IMR-90 (cell line): ENCODE data around the gene DCAF15. TPM values are rescaled to one million over a fixed set of nuclear protein-coding genes. Genes with fewer than 3 reads are reported as not detected.

Source experiments
- ATAC-seq: fragments of 200-7000 bp; cut with Tn5 transposase; 2 replicates; pipeline ENCODE4 v1.9.1; 2020; ENCODE audit warnings: low read depth, mild to moderate bottlenecking, moderate library complexity
- BruUV-seq: library from RNA; stranded (reverse); fragments of 400-500 nt; replicated peaks from 2 replicates; lab custom pipeline; 2021; lab: Mats Ljungman, UMichigan
- CTCF ChIA-PET: fragments of 300-600 bp; formaldehyde crosslinking; extraction: SDS; loops from one replicate; lab custom pipeline; 2021; ENCODE audit warnings: antibody characterized with exemption; lab: Yijun Ruan, JAX
- POLR2A ChIA-PET: fragments of 300-600 bp; sonication (Branson Sonifier 250); formaldehyde crosslinking; loops from one replicate; lab custom pipeline; 2022; ENCODE audit warnings: antibody characterized with exemption; ENCODE audit not compliant: unreplicated experiment; lab: Charles Lee
- DNase-seq: peaks from one replicate; pipeline ENCODE4 v3.0.0; 2013
- H2AFZ ChIP-seq: replicated peaks from 2 replicates; pipeline ENCODE3; 2013; ENCODE audit warnings: low read length, mild to moderate bottlenecking; ENCODE audit not compliant: poor library complexity
- H2AK5ac ChIP-seq: 2 replicates; pipeline ENCODE4 v1.6.1; 2013; ENCODE audit warnings: low read depth, low read length, inconsistent platforms
- H2AK9ac ChIP-seq: replicated peaks from 2 replicates; pipeline ENCODE3; 2013; ENCODE audit warnings: mild to moderate bottlenecking, low read depth, low read length, moderate library complexity; ENCODE audit not compliant: poor library complexity
- H2BK120ac ChIP-seq: 2 replicates; pipeline ENCODE4 v1.6.1; 2013; ENCODE audit warnings: low read depth, low read length, inconsistent platforms
- H2BK15ac ChIP-seq: 3 replicates; pipeline ENCODE4 v1.6.1; 2013; ENCODE audit warnings: low read depth, low read length, inconsistent platforms
- H2BK20ac ChIP-seq: 2 replicates; pipeline ENCODE4 v1.6.1; 2013; ENCODE audit warnings: low read depth, mild to moderate bottlenecking, inconsistent platforms, low read length, moderate library complexity
- H2BK5ac ChIP-seq: 2 replicates; pipeline ENCODE4 v1.6.1; 2013; ENCODE audit warnings: mild to moderate bottlenecking, low read depth, low read length, inconsistent platforms; ENCODE audit not compliant: poor library complexity, severe bottlenecking
- H3K14ac ChIP-seq: replicated peaks from 2 replicates; pipeline ENCODE4 v1.6.1; 2013; ENCODE audit warnings: low read depth, low read length, inconsistent platforms
- H3K18ac ChIP-seq: 2 replicates; pipeline ENCODE4 v1.6.1; 2013; ENCODE audit warnings: low read depth, low read length, control low read depth
- H3K23ac ChIP-seq: 2 replicates; pipeline ENCODE4 v1.6.1; 2013; ENCODE audit warnings: low read depth, low read length, inconsistent platforms
- H3K27ac ChIP-seq: 2 replicates; pipeline ENCODE4 v1.5.1; 2013; ENCODE audit warnings: mild to moderate bottlenecking, control low read depth, low read length; ENCODE audit not compliant: insufficient read depth
- H3K27me3 ChIP-seq: 2 replicates; pipeline ENCODE4 v1.6.1; 2013; ENCODE audit warnings: low read length; ENCODE audit not compliant: control insufficient read depth, insufficient read depth
- H3K36me3 ChIP-seq: 2 replicates; pipeline ENCODE4 v1.6.1; 2013; ENCODE audit warnings: low read length, mixed read lengths; ENCODE audit not compliant: control insufficient read depth, insufficient read depth
- H3K4ac ChIP-seq: 2 replicates; pipeline ENCODE4 v1.6.1; 2013; ENCODE audit warnings: low read depth, low read length, inconsistent platforms
- H3K4me1 ChIP-seq: 2 replicates; pipeline ENCODE4 v1.6.1; 2013; ENCODE audit warnings: low read length, mixed read lengths; ENCODE audit not compliant: control insufficient read depth, insufficient read depth
- H3K4me2 ChIP-seq: 2 replicates; pipeline ENCODE4 v1.6.1; 2013; ENCODE audit warnings: low read depth, mild to moderate bottlenecking, control low read depth, low read length, moderate library complexity
- H3K4me3 ChIP-seq: 2 replicates; pipeline ENCODE4 v1.5.1; 2013; ENCODE audit warnings: low read depth, mild to moderate bottlenecking, control low read depth, low read length, moderate library complexity; ENCODE audit not compliant: insufficient read depth
- H3K56ac ChIP-seq: 2 replicates; pipeline ENCODE4 v1.6.1; 2013; ENCODE audit warnings: low read length, inconsistent platforms; ENCODE audit not compliant: insufficient read depth; ENCODE audit errors: extremely low read depth
- H3K79me1 ChIP-seq, 2 experiments: 2 replicates each; pipeline ENCODE4 v1.6.1; 2013; ENCODE audit warnings: low read length in 2 of 2, inconsistent platforms in 1 of 2, low read depth in 1 of 2
- H3K9ac ChIP-seq: 2 replicates; pipeline ENCODE4 v1.6.1; 2013; ENCODE audit warnings: low read depth, low read length, control low read depth
- H3K9me1 ChIP-seq: 2 replicates; pipeline ENCODE4 v1.6.1; 2013; ENCODE audit warnings: low read length, inconsistent platforms; ENCODE audit not compliant: insufficient read depth
- H3K9me3 ChIP-seq: 2 replicates; pipeline ENCODE4 v1.6.1; 2013; ENCODE audit warnings: low read length; ENCODE audit not compliant: control insufficient read depth, insufficient read depth
- H4K20me1 ChIP-seq: 2 replicates; pipeline ENCODE4 v1.6.1; 2013; ENCODE audit warnings: low read length, inconsistent platforms; ENCODE audit not compliant: insufficient read depth
- H4K5ac ChIP-seq: 2 replicates; pipeline ENCODE4 v1.6.1; 2013; ENCODE audit warnings: mild to moderate bottlenecking, low read depth, low read length, control low read depth
- H4K8ac ChIP-seq, 2 experiments: 2 replicates each; pipeline ENCODE4 v1.6.1; 2013; ENCODE audit warnings: low read depth in 2 of 2, low read length in 2 of 2, control low read depth in 1 of 2, inconsistent platforms in 1 of 2
- H4K91ac ChIP-seq: 2 replicates; pipeline ENCODE4 v1.6.1; 2013; ENCODE audit warnings: low read depth, low read length, inconsistent platforms; ENCODE audit not compliant: insufficient read depth
- CEBPB ChIP-seq: IDR thresholded peaks from 2 replicates; pipeline ENCODE4 v1.6.1; 2012; ENCODE audit warnings: low read depth, low read length, improper control_type of control experiment
- MAZ ChIP-seq: IDR thresholded peaks from 2 replicates; pipeline ENCODE4 v1.6.1; 2012; ENCODE audit warnings: low read depth, mild to moderate bottlenecking, low read length, improper control_type of control experiment, moderate library complexity, borderline replicate concordance
- NFE2L2 ChIP-seq: fragments of 150-350 bp; IDR thresholded peaks from 2 replicates; pipeline ENCODE4 v1.6.1; 2016; ENCODE audit warnings: low read depth, mild to moderate bottlenecking, low read length
- WGBS, 2 experiments: methylation state at CpG; one replicate each; pipeline versions ENCODE4 v1.1.5 to v1.1.7; 2013; ENCODE audit warnings: missing lambda C conversion rate in 2 of 2; ENCODE audit not compliant: insufficient read length in 1 of 2; ENCODE audit errors: extremely low coverage in 2 of 2; 5-methylcytosine and 5-hydroxymethylcytosine counted together
- dilution Hi-C: fragments of 300-500 bp; cut with HindIII; formaldehyde crosslinking; loops from one replicate; pipeline ENCODE4 v1.14.3; 2018; ENCODE audit warnings: low sequenced_read_pairs; ENCODE audit not compliant: unreplicated experiment
- in situ Hi-C: fragments of 300-500 bp; cut with MboI; formaldehyde crosslinking; loops from 3 replicates; pipeline ENCODE4 v1.14.3; 2019; ENCODE audit warnings: low sequenced_read_pairs, inconsistent platforms, mixed read lengths
- intact Hi-C: fragments of 100-400 bp; cut with micrococcal nuclease; formaldehyde crosslinking; loops from 2 replicates; pipeline ENCODE4 v1.10.0; 2022
- polyA plus RNA-seq, 3 experiments: library from polyadenylated mRNA; depleted of rRNA; stranded (reverse); fragments of >200 nt; gene quantifications; 2 replicates each; pipeline ENCODE4 v1.2.3, GENCODE V29; 2012; ENCODE audit warnings: low replicate concordance in 1 of 3
- total RNA-seq: library from RNA; depleted of rRNA; stranded (reverse); fragments of >200 nt; gene quantifications from 2 replicates; pipeline ENCODE4 v1.2.3, GENCODE V29; 2012
- TF ChIP-seq, protein P1 (sequence below): fragments of 150-350 bp; IDR thresholded peaks from 2 replicates; pipeline ENCODE4 v1.6.1; 2016; ENCODE audit warnings: low read depth, mild to moderate bottlenecking, low read length, moderate library complexity, borderline replicate concordance

The DCAF15 gene
- total and polyA plus RNA-seq, 2 of the 4 experiments (the other 2 are of a cell fraction) = 6.8 to 31.0 TPM

DNA sequence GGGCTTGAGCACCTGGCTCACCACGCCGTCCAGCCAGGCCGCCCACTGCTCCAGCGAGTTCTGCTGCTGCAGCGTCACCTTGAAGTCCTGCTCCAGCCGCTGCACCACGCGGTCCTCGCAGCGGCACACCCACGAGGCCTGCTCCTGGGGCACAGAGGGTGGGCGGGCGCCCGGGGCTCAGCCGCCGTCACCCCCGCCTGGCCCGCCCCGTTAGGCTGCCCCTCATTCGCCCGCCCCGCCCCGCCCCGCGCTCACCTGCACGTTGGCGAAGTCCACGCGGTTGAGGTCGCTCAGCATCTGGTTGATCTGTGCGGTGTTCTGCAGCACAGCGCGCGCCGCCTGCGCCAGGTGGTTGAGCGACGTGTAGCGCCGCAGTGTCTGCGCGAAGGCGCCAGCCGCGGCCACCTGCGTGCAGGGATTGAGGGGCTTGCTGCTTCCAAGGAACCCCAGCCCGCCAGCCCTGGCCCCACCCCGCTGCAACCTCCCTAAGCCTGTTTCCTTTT lies 11.3 kb downstream of the DCAF15 start:
- Histone ChIP-seq H3K4me3 (no peak overlapping the region), H3K4me2 (no peak overlapping the region), H3K9me1 (no peaks in the 10 kb centered on the region; the same call in 1 of the 2 replicates), H3K14ac (no peak overlapping the region), H2BK20ac (no peak overlapping the region), H3K36me3 (peaks cover 36% of the 10 kb centered on the region), H4K20me1 (peaks cover 7% of the 10 kb centered on the region), H4K8ac (no peak overlapping the region), H3K79me1 (peaks cover 0 to 1% of the 10 kb centered on the region in 2 experiments; a peak in 1 of 4 replicates), H3K56ac (no peak overlapping the region), H3K4me1 (peaks cover 9% of the 10 kb centered on the region), H4K5ac (no peak overlapping the region), H3K9ac (no peak overlapping the region), H2BK5ac (no peak overlapping the region), H2AK5ac (no peak overlapping the region), H3K27me3 (no peaks in the 10 kb centered on the region), H3K18ac (no peak overlapping the region), H3K23ac (no peak overlapping the region), H4K91ac (no peak overlapping the region), H2AFZ (no peak overlapping the region), H3K9me3 (no peaks in the 10 kb centered on the region), H2BK120ac (no peak overlapping the region), H3K4ac (no peak overlapping the region), H3K27ac (no peak overlapping the region), H2AK9ac (no peak overlapping the region), H2BK15ac (no peak overlapping the region)
- DNase-seq = no peak
- ATAC-seq = no peak
- BruUV-seq = no TSS peak
- in situ Hi-C loops (no loop called here), dilution Hi-C loops (no loop called here), intact Hi-C loops (no loop called here)
- WGBS, 2 experiments = 79% methylated on average over 32 of the region's 48 CpGs; no CpG with 5 or more reads in 1 of the 2 experiments
- ChIA-PET CTCF (no interaction called here), POLR2A (no interaction called here)
- TF ChIP-seq, protein P1, sequence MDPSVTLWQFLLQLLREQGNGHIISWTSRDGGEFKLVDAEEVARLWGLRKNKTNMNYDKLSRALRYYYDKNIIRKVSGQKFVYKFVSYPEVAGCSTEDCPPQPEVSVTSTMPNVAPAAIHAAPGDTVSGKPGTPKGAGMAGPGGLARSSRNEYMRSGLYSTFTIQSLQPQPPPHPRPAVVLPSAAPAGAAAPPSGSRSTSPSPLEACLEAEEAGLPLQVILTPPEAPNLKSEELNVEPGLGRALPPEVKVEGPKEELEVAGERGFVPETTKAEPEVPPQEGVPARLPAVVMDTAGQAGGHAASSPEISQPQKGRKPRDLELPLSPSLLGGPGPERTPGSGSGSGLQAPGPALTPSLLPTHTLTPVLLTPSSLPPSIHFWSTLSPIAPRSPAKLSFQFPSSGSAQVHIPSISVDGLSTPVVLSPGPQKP = no peak
- TF ChIP-seq MAZ (no peak), NFE2L2 (no peak), CEBPB (no peak)
